ENCODE measurements around the gene ATP8A1. TPM values are rescaled to one million over a fixed set of nuclear protein-coding genes. Genes with fewer than 3 reads are reported as not detected.

Gene ATP8A1
- total RNA-seq, 1 experiment from 2014 or later: 14.3 TPM

DNA sequence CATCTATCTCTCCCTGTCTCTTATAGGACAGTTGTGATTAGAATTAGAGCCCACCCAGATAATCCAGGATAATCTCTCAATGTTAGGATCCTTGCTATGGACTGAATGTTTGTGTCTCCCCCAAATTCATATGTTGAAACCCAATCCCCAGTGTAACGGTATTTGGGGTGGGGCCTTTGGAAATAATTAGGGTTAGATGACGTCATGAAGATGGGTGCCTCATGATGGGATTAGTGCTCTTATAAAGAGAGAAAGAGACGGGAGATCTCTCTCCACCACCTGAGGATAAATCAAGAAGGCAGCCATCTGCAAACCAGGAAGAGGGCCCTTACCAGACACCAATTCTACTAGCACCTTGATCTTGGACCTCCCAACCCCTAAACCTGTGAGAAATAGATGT lies 293.3 kb downstream of the ATP8A1 start:
- POLR2A ChIA-PET: no interaction called here
- H3K4me3 Mint-ChIP-seq: no peak overlapping the region
- H3K4me1 Mint-ChIP-seq: no peaks in the 10 kb centered on the region
- no peaks in the 10 kb centered on the region for H3K36me3 Mint-ChIP-seq
- CTCF ChIA-PET: no interaction called here
- TF ChIP-seq RORB (CRISPR knock-in tag; IDR thresholded peaks at IDR 0.05) (no peak), NR2C2 (CRISPR knock-in tag; IDR thresholded peaks at IDR 0.05) (no peak), ARID4B (CRISPR knock-in tag; IDR thresholded peaks at IDR 0.05; ENCODE audit: borderline replicate concordance) (no peak), RELA (CRISPR knock-in tag; IDR thresholded peaks at IDR 0.05; ENCODE audit: borderline replicate concordance) (no peak), ATF1 (CRISPR knock-in tag; IDR thresholded peaks at IDR 0.05) (no peak), ETV6 (CRISPR knock-in tag; IDR thresholded peaks at IDR 0.05) (no peak), ZNF423 (CRISPR knock-in tag; IDR thresholded peaks at IDR 0.05) (no peak), GTF2I (CRISPR knock-in tag; conservative IDR thresholded peaks at IDR 0.05) (no peak), JUN (CRISPR knock-in tag; IDR thresholded peaks at IDR 0.05) (no peak), TP53 (CRISPR knock-in tag; IDR thresholded peaks at IDR 0.05) (no peak), FOXK1 (CRISPR knock-in tag; IDR thresholded peaks at IDR 0.05) (no peak), TEAD1 (CRISPR knock-in tag; IDR thresholded peaks at IDR 0.05) (no peak), ZBTB21 (CRISPR knock-in tag; IDR thresholded peaks at IDR 0.05; ENCODE audit: borderline replicate concordance) (no peak)
- TF ChIP-seq, protein P1, sequence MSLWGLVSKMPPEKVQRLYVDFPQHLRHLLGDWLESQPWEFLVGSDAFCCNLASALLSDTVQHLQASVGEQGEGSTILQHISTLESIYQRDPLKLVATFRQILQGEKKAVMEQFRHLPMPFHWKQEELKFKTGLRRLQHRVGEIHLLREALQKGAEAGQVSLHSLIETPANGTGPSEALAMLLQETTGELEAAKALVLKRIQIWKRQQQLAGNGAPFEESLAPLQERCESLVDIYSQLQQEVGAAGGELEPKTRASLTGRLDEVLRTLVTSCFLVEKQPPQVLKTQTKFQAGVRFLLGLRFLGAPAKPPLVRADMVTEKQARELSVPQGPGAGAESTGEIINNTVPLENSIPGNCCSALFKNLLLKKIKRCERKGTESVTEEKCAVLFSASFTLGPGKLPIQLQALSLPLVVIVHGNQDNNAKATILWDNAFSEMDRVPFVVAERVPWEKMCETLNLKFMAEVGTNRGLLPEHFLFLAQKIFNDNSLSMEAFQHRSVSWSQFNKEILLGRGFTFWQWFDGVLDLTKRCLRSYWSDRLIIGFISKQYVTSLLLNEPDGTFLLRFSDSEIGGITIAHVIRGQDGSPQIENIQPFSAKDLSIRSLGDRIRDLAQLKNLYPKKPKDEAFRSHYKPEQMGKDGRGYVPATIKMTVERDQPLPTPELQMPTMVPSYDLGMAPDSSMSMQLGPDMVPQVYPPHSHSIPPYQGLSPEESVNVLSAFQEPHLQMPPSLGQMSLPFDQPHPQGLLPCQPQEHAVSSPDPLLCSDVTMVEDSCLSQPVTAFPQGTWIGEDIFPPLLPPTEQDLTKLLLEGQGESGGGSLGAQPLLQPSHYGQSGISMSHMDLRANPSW (CRISPR knock-in tag; conservative IDR thresholded peaks at IDR 0.05; ENCODE audit: low read depth): no peak
- TF ChIP-seq, protein P2, sequence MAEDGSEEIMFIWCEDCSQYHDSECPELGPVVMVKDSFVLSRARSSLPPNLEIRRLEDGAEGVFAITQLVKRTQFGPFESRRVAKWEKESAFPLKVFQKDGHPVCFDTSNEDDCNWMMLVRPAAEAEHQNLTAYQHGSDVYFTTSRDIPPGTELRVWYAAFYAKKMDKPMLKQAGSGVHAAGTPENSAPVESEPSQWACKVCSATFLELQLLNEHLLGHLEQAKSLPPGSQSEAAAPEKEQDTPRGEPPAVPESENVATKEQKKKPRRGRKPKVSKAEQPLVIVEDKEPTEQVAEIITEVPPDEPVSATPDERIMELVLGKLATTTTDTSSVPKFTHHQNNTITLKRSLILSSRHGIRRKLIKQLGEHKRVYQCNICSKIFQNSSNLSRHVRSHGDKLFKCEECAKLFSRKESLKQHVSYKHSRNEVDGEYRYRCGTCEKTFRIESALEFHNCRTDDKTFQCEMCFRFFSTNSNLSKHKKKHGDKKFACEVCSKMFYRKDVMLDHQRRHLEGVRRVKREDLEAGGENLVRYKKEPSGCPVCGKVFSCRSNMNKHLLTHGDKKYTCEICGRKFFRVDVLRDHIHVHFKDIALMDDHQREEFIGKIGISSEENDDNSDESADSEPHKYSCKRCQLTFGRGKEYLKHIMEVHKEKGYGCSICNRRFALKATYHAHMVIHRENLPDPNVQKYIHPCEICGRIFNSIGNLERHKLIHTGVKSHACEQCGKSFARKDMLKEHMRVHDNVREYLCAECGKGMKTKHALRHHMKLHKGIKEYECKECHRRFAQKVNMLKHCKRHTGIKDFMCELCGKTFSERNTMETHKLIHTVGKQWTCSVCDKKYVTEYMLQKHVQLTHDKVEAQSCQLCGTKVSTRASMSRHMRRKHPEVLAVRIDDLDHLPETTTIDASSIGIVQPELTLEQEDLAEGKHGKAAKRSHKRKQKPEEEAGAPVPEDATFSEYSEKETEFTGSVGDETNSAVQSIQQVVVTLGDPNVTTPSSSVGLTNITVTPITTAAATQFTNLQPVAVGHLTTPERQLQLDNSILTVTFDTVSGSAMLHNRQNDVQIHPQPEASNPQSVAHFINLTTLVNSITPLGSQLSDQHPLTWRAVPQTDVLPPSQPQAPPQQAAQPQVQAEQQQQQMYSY (CRISPR knock-in tag; IDR thresholded peaks at IDR 0.05): no peak
- TF ChIP-seq, protein P3, sequence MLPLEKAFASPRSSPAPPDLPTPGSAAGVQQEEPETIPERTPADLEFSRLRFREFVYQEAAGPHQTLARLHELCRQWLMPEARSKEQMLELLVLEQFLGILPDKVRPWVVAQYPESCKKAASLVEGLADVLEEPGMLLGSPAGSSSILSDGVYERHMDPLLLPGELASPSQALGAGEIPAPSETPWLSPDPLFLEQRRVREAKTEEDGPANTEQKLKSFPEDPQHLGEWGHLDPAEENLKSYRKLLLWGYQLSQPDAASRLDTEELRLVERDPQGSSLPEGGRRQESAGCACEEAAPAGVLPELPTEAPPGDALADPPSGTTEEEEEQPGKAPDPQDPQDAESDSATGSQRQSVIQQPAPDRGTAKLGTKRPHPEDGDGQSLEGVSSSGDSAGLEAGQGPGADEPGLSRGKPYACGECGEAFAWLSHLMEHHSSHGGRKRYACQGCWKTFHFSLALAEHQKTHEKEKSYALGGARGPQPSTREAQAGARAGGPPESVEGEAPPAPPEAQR (CRISPR knock-in tag; IDR thresholded peaks at IDR 0.05): no peak
- DNase-seq (ENCODE audit: low spot score) (no peak), ATAC-seq (no peak)
- H3K27ac Mint-ChIP-seq: no peak overlapping the region
- peaks cover 7% of the 10 kb centered on the region for H3K9me3 Mint-ChIP-seq
- H3K27me3 Mint-ChIP-seq (ENCODE audit: low read depth): no peaks in the 10 kb centered on the region; the same call in 1 of the 2 replicates
